ENCODE results near the gene EIF4G3. TPM values are rescaled to one million over a fixed set of nuclear protein-coding genes. Genes with fewer than 3 reads are reported as not detected.
"Not testable (repeated sequence)": the region's sequence is repeated elsewhere in the genome, so short reads cannot be mapped to it uniquely, and the experiment has no call there.

EIF4G3 gene
- total RNA-seq, 1 experiment from 2014 or later: 66.8 TPM

- not testable (repeated sequence) for DNase-seq; H3K27ac ChIP-seq; H3K4me1 ChIP-seq; H3K27me3 ChIP-seq; H3K9me3 ChIP-seq (replicated peaks); H3K4me3 ChIP-seq
- peaks cover 16% of the 10 kb centered on the region; the same call in 1 of the 2 replicates for H3K36me3 ChIP-seq
These were observed 83.3 kb downstream of the EIF4G3 start for GRCh38 chr1:21093271-21093958.

DNA sequence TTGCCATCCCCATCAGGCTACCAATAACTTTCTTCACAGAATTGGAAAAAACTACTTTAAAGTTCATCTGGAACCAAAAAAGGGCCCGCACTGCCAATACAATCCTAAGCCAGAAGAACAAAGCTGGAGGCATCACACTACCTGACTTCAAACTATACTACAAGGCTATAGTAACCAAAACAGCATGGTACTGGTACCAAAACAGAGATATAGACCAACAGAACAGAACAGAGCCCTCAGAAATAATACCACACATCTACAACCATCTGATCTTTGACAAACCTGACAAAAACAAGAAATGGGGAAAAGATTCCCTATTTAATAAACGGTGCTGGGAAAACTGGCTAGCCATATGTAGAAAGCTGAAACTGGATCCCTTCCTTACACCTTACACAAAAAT is 84.2 kb downstream of the EIF4G3 start:
- H3K27ac ChIP-seq; H3K4me1 ChIP-seq; H3K9me3 ChIP-seq (replicated peaks); H3K27me3 ChIP-seq; H3K4me3 ChIP-seq; DNase-seq: not testable (repeated sequence)
- peaks cover 20% of the 10 kb centered on the region for H3K36me3 ChIP-seq

DNA sequence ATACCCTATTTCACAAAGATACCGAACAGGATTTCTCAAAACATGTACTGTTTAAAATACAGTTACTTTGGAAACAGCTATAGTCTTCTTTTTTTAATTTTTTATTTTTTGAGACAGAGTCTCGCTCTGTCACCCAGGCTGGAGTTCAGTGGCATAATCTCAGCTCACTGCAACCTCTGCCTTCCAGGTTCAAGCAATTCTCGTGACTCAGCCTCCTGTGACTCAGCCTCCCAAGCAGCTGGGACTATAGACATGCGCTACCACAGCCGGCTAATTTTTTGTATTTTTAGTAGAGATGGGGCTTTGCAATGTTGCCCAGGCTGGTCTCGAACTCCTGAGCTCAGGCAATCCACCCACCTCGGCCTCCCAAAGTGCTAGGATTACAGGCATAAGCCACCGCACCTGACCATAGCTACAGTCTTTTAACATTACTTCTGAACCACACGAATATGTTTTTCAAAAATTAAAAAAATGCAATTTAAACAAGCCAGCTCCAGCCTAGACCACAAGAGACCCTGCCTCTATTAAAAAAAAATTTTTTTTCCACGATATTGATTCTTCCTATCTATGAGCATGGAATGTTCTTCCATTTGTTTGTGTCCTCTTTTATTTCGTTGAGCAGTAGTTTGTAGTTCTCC is 85.5 kb downstream of the EIF4G3 start:
- peak; percentile 38 to 43 for DNase-seq
- H3K27me3 ChIP-seq; H3K4me3 ChIP-seq; H3K9me3 ChIP-seq (replicated peaks); H3K27ac ChIP-seq; H3K4me1 ChIP-seq: not testable (repeated sequence)
- peaks cover 22% of the 10 kb centered on the region for H3K36me3 ChIP-seq

- peaks cover 5% of the 10 kb centered on the region; the same call in 1 of the 2 replicates for H3K4me1 ChIP-seq
- H3K27me3 ChIP-seq: no peaks in the 10 kb centered on the region
- peaks cover 7% of the 10 kb centered on the region; the same call in 1 of the 2 replicates for H3K9me3 ChIP-seq (replicated peaks)
- no peak overlapping the region for H3K27ac ChIP-seq
- H3K4me3 ChIP-seq: no peak overlapping the region
- no peak for DNase-seq
- H3K36me3 ChIP-seq: peaks cover 25% of the 10 kb centered on the region
These were observed 86.2 kb downstream of the EIF4G3 start for GRCh38 chr1:21090463-21090862.

DNA sequence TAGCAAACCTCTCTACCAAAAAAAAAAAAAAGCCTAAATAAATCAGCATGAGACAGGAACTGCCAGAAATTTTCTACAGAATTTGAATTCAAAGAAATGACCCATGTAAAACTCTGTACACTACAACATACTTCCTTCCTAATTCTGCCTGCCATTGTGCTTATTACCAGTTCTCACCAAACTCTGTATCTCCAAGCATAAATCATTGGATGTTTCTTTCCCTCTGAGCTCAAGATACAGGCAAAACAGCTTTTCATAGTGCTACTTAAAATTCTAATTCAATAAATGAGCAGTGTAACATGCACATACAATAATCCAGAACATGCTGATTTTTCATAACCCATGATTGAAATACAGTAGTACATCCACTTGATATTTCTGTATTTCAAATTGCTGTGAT is 87.0 kb downstream of the EIF4G3 start:
- H3K27ac ChIP-seq: no peak overlapping the region
- peaks cover 7% of the 10 kb centered on the region; the same call in 1 of the 2 replicates for H3K9me3 ChIP-seq (replicated peaks)
- H3K4me3 ChIP-seq: no peak overlapping the region
- H3K27me3 ChIP-seq: no peaks in the 10 kb centered on the region
- no peak for DNase-seq
- peaks cover 5% of the 10 kb centered on the region; the same call in 1 of the 2 replicates for H3K4me1 ChIP-seq
- peaks cover 25% of the 10 kb centered on the region for H3K36me3 ChIP-seq

GRCh38 chr1:21089299-21089698 is 87.4 kb downstream of the EIF4G3 start:
- H3K27ac ChIP-seq: no peak overlapping the region
- H3K9me3 ChIP-seq (replicated peaks): peaks cover 7% of the 10 kb centered on the region; the same call in 1 of the 2 replicates
- no peaks in the 10 kb centered on the region for H3K27me3 ChIP-seq
- H3K4me1 ChIP-seq: peaks cover 5% of the 10 kb centered on the region; the same call in 1 of the 2 replicates
- H3K4me3 ChIP-seq: no peak overlapping the region
- DNase-seq: no peak
- peaks cover 28% of the 10 kb centered on the region for H3K36me3 ChIP-seq

- no peaks in the 10 kb centered on the region for H3K27me3 ChIP-seq
- DNase-seq: no peak
- no peak overlapping the region for H3K27ac ChIP-seq
- no peak overlapping the region for H3K4me3 ChIP-seq
- no peaks in the 10 kb centered on the region for H3K9me3 ChIP-seq (replicated peaks)
- H3K4me1 ChIP-seq: no peaks in the 10 kb centered on the region
- peaks cover 46% of the 10 kb centered on the region for H3K36me3 ChIP-seq
These were observed 92.4 kb downstream of the EIF4G3 start for GRCh38 chr1:21084111-21084810.

GRCh38 chr1:21082073-21082472 is 94.6 kb downstream of the EIF4G3 start:
- Histone ChIP-seq H3K9me3 (replicated peaks) (no peaks in the 10 kb centered on the region), H3K36me3 (peaks cover 38% of the 10 kb centered on the region), H3K4me3 (no peak overlapping the region), H3K27me3 (no peaks in the 10 kb centered on the region), H3K4me1 (no peaks in the 10 kb centered on the region), H3K27ac (no peak overlapping the region)
- DNase-seq: no peak

DNA sequence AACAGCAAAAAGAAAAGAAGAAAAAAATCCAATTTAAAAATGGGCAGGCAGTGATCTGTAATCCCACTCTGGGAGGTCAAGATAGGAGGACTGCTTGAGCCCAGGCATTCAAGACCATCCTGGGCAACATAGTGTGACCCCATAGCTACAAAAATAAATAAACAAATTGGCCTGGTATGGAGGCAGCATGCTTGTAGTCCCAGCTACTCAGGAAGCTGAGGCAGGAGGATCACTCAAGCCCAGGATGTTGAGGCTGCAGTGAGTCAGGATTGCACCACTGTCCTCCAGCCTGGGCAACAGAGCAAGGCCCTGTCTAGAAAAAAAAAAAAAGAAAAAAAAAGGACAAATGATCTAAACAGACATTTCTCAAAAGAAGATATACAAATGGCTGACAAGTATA is 99.6 kb downstream of the EIF4G3 start:
- Histone ChIP-seq H3K9me3 (replicated peaks) (no peaks in the 10 kb centered on the region), H3K27ac (no peak overlapping the region), H3K4me3 (no peak overlapping the region), H3K27me3 (no peaks in the 10 kb centered on the region), H3K36me3 (peaks cover 22% of the 10 kb centered on the region), H3K4me1 (no peaks in the 10 kb centered on the region)
- DNase-seq: no peak

DNA sequence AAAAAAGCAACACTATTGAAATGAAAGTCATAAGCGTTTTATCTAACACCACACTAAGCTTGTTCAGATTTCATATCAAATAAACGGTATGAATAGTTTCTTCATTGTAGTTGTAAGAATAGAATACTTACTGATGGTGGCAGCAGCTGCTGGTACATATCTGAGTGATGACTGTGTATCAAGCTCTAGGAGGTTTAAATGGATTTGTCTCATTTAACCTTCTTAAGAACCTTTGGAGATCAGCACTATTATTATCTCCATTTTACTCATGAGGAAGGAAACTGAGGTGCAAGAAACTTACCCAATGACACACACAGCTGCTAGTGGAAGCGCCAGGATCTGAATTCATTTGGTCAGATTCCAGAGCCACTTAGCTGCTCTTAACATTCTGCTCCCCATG is 104.0 kb downstream of the EIF4G3 start:
- H3K9me3 ChIP-seq (replicated peaks): no peaks in the 10 kb centered on the region
- H3K4me3 ChIP-seq: no peak overlapping the region
- H3K27me3 ChIP-seq: no peaks in the 10 kb centered on the region
- no peak for DNase-seq
- 0 out of 2 replicates have a peak, but pooled peaks cover 12% of the 10 kb centered on the region for H3K36me3 ChIP-seq
- H3K4me1 ChIP-seq: peaks cover 4% of the 10 kb centered on the region; the same call in 1 of the 2 replicates
- no peak overlapping the region for H3K27ac ChIP-seq

DNA sequence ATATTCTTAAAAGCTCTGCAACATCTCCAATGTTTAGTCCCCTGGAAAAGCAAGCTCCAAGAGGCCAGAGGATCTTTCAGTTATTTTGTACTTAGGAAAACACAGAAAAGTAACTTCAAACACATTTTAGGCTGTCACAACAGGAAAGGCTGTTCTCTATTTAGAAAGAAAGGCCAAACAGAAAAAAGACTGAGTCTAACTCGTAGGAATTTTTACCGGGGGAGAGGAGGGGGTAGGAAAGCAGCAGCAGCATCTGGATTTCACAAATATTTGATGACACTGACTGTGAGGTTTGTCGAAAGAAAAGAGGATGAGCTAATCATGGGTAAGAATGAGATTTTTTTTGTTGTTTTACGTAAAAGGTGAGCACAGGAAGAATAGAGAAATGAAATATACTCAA is 107.1 kb downstream of the EIF4G3 start:
- no peak overlapping the region for H3K4me3 ChIP-seq
- H3K36me3 ChIP-seq: 0 out of 2 replicates have a peak, but pooled peaks cover 9% of the 10 kb centered on the region
- no peaks in the 10 kb centered on the region for H3K9me3 ChIP-seq (replicated peaks)
- no peak overlapping the region for H3K27ac ChIP-seq
- H3K4me1 ChIP-seq: peaks cover 13% of the 10 kb centered on the region
- H3K27me3 ChIP-seq: no peaks in the 10 kb centered on the region
- no peak for DNase-seq

- Histone ChIP-seq H3K9me3 (replicated peaks) (no peaks in the 10 kb centered on the region), H3K4me3 (no peak overlapping the region), H3K27me3 (no peaks in the 10 kb centered on the region), H3K27ac (no peak overlapping the region), H3K36me3 (0 out of 2 replicates have a peak, but pooled peaks cover 9% of the 10 kb centered on the region), H3K4me1 (peaks cover 13% of the 10 kb centered on the region)
- no peak for DNase-seq
These were observed 107.8 kb downstream of the EIF4G3 start for GRCh38 chr1:21068937-21069336.

DNA sequence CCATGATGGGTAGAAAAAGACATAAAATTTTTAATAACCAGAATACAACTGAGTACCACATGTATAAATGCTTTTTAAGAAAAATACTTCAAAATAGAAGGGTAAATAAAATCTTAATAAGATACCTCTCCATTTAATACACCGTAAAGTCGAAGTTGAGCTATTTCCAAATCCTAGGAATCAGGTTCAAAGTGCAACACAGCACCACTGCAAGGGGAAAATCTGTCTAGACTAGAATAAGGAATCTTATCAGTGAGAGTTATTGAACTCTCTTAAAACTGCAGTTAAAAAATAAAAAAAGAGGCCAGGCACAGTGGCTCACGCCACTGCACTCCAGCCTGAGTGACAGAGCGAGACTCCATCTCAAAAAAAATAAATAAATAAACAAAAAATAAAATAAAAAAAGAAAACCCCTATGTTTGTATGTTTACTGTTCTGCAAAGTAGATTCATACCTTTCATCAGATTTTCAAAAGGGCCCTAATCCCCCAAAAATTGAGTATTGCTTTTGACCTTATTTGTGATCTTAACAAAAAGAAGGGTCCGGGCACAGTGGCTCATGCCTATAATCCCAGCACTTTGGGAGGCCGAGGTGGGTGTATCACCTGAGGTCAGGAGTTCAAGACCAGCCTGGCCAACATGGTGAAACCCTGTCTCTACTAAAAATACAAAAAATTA is 109.0 kb downstream of the EIF4G3 start:
- DNase-seq: no peak
- Histone ChIP-seq H3K27me3 (no peaks in the 10 kb centered on the region), H3K9me3 (replicated peaks) (no peaks in the 10 kb centered on the region), H3K4me1 (peaks cover 13% of the 10 kb centered on the region), H3K27ac (no peak overlapping the region), H3K4me3 (no peak overlapping the region), H3K36me3 (peaks cover 4% of the 10 kb centered on the region; the same call in 1 of the 2 replicates)

- Histone ChIP-seq H3K36me3 (no peaks in the 10 kb centered on the region; the same call in 1 of the 2 replicates), H3K27me3 (no peaks in the 10 kb centered on the region), H3K9me3 (replicated peaks) (no peaks in the 10 kb centered on the region), H3K4me1 (peaks cover 13% of the 10 kb centered on the region), H3K27ac (no peak overlapping the region), H3K4me3 (no peak overlapping the region)
- DNase-seq: no peak
These were observed 110.2 kb downstream of the EIF4G3 start for GRCh38 chr1:21066356-21067012.

All from SJCRH30 (cell line).